GM19099 (cell line): ENCODE measurements around the gene VPS52.

Source experiments
- POLR2A ChIP-seq: IDR thresholded peaks from 3 replicates; pipeline ENCODE4 v1.6.1; 2011; ENCODE audit warnings: low read depth; ENCODE audit not compliant: insufficient read length; ENCODE audit errors: extremely low read depth

Gene VPS52

DNA sequence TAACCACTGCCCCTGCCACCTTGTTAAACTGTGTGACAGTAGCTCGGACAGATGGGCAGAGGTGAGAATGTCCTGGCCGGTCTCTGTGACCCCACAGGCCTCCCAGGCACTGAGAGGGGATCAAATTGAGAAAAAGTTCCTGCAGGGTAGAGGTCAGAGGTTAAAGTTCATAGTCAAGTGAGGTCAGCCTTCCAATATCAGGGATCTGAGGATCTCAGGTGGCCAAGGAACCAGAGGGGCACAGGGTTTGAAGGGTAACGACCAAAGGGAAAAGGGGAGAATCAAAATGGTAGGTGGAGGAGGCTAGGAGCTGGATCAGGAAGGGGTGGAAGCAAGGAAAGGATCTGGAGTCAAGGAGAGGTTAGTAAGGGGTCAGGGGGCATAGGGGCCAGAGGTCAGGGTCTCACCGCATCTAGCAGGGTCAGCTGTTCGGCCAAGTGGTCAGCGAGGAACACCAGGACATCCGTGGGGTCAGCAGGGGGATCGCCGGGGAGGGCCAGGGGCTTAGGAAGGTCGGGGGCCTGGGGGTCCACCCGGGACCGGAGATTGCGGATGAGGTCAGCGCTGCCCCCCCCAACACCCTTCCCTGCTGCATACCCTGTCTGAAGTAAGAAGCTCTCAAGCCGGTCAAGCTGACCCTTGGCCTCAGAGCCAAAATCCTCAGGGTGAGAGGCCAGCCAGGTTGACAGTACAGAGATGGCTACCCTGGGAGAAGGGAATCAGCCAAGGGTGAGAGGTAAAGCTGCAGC lies 24.1 kb upstream of the VPS52 start:
- TF ChIP-seq POLR2A = no peak

DNA sequence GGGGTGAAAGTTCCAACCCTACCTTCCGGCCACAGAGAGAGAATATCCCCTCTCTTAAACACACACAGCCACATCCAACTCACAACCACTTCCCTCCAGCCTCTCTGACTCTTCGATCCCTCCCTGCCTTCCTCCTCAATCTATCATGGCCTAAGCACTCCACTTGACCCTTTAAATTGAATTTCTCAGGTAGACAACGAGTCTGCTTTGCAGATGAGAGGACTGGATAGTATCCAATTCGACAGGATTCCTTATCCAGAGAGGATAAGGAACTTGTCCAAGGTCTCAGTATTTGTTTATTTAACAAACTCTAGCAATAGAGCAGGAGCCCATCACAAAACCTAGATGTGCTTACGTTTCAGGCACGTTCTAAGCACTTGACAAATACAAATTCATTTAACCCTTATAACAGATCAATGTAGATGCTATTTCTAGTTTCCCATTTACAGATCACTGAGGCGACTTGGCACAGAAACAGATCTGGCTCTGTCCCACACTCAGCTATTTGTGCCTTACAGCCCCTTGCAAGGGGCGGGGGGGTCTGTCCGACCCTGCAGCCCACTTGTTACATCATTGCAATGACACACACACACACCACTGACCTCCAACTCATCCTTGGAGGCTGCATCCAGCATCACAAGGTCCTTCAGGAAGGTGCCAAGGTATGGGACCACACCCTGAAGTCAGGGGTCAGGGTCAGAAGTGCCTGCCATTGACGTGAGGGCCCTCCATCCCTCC lies 22.6 kb upstream of the VPS52 start:
- TF ChIP-seq POLR2A = no peak

DNA sequence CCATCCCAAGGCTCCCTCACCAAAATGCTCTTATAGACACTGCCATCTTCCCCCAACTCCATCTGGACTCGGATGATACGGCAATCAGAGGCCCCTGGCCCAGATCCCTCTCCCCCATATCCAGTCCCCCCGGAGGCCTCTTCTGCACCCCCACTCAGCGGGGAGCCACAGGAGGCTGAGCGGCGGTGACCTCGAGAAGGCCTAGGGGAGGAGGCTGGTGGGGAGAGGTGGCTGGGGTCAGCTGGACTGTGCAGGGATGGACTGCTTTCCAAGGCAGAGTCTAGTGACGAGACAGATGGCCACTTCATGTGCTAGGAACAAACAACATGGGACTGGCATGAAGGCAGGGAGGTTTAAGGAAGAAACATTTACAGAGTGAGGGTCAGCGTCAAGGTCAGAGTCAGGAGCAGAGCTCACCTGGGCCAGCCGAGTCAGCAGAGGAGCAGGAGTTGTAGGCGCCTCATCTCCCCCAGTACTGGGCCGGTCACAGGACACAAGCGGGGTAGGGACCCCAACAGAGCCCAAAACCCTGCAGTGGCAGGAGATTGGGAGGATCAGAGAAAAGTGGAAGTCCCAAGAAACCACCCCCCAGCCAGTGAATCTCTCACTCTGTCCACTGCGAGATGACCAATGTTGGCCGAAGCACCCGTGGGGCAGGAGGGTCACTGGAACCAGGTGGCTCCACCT lies 21.5 kb upstream of the VPS52 start:
- no peak for TF ChIP-seq POLR2A

DNA sequence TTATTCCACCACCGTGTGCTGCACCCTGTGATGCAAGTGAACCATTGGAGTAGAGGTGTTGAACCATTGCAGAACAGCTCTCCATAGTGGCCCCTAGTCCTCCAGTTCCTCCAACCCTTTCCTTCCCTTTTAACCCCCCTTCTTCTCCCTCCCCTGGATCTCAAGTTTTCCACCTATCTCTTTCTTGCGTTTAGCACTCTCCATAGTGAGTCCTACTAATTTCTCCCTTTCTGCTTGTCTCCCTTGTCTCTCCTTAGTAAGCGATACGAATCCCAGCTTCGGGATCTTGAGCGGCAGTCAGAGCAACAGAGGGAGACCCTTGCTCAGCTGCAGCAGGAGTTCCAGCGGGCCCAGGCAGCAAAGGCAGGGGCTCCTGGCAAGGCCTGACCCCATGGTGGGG lies 18.8 kb upstream of the VPS52 start:
- TF ChIP-seq POLR2A = no peak

DNA sequence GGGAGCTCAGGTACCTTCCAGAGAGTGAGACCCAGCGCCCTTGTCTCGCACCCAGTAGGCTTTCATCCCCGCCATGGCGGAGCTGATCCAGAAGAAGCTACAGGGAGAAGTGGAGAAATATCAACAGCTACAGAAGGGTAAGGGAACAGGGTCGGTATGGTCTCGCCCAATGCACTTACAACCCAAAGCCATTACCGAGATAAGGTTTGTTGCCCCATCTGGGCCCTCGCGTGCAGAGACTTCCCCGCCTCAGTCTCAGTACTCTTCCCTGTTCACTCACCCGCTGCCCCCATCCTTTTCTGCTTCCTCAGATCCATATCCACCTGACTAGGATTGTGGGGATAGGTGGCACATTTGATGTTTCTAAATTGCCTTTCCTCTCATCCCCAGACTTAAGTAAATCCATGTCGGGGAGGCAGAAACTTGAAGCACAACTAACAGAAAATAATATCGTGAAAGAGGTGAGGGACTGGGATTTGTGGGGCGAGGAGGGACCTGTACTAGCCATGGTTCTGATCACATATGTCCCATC lies 18.2 kb upstream of the VPS52 start:
- no peak for TF ChIP-seq POLR2A

DNA sequence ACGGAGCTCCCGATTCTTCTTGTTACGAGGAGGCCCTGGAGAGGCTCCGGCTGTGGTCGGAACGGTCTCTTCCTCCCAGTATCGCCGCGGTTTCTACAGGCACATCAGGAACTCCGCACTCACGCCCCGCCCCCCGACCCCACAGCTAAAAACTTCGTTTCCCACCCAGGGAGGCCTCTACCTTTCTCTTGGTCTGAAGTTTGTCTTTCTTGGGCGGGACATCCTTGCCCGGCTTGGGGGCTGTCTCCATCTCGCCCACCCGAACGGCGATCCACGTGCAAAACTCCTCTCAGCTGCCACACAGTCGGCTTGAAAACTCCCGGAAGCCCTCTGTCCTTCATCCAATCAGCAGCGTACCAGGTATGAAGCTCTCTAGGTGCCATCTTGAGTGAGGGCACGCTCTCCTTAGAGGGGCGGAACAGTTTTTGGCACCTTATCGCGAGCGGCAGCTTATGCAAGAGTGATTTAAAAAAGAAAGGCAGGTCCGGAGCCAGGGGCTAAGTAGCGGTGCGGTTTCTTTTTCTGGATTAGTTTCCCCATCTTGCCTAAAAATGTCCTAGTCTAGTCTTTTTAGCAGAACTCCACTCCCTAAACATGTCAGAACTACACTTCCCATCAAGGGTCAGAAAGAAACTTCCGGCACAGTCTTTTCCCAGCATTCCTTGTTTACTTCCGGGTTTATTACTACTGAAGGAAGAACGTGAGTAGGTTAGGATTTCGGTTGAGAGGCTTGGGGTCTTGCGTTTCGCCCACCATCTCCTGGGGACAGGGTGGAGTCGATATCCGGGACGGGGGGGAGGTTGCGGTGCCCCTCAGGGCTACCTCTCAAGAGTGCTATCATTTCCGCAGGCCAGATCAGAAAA lies 17.5 kb upstream of the VPS52 start, which contains the start of the genes PFDN6 and WDR46:
Gene PFDN6, plus strand, starts transcription at position 681 of the 863 bp plus-strand sequence. CDS start 256 bp downstream, outside the sequence.
Gene WDR46, minus strand, starts transcription at position 319 of the 863 bp plus-strand sequence. Its CDS starts 69 bp downstream, at position 250.
- TF ChIP-seq POLR2A = peak; percentile 47

DNA sequence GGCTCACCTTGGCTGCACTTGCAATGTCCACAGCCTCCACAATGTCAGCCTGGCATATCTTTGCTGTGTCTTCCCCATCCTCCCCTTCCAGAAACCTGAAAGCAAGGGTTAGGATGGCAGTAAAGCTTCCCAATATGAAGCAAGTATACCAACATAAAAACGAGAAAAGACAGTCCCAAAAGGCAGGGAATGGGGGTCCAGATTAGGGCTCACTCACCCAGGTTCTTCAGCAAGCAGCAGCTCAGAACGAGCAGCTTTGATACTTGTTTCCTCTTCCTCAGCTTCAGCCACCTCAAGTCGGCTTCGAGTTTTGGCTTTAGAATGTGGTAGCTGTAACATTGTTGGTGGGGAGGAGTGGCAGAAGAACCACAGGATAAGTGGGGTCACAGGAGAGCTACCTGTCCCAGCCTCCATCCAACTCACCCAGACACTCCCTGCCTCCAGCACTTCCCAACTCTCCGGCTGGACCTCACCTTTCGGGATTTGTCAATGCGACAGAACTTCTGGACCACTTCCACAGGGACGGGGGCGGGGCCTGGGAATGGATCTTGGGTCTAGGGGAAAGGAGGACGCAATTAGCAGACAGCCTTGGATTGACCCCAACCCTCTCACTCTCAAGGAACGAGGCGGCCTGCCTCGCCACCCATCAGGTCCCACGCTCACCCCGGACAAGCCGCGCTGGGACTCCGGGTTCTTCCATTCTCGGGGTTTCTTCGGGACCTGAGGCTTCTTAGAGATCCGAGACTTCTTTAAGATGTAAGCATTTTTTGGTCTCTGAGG lies 16.7 kb upstream of the VPS52 start:
- TF ChIP-seq POLR2A = no peak

- TF ChIP-seq POLR2A = no peak
Observed at GRCh38 chr6:33286946-33287914, 15.6 kb upstream of the VPS52 start.

DNA sequence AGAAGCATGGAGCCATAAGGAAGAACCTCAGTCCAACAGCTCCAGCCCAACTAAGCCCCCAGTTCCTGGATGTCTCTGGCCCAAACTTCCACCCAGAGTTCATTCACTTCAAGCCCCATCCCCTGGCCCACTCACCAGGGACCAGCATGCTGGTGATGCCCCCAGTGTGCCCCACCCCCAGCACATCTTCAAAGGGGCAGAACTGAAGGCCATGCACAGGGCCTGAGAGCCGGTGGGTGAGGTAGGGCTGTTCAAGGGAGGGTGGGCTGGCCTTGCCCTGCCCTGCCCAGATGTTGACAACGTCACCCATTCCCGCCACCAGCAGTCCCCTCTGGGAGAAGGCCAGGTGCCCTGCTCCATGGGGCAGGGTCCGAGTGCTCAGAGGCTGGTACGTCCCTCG lies 8.9 kb upstream of the VPS52 start:
- TF ChIP-seq POLR2A = no peak

DNA sequence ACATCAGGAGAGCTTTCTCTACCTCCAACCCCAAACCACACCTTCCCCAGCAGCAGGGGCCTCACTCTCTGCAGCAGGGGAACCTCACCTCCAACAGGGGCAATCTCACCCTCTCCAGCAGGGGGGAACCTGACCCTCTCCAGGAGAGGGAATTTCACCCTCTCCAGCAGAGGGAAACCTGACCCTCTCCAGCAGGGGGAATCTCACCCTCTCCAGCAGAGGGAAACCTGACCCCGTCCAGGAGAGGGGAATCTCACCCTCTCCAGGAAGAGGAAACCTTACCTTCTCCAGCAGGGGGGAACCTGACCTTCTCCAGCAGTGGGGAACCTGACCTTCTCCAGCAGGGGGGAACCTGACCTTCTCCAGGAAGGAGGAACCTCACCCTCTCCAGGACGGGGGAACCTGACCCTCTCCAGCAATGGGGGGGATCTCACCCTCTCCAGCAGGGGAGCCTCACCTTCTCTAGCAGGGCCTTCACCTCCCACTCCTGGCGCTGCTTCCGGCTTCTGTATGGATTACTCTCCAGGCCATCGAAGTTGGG lies 8.4 kb upstream of the VPS52 start:
- TF ChIP-seq POLR2A = no peak

- no peak for TF ChIP-seq POLR2A
Observed at GRCh38 chr6:33279257-33279695, 7.6 kb upstream of the VPS52 start.

DNA sequence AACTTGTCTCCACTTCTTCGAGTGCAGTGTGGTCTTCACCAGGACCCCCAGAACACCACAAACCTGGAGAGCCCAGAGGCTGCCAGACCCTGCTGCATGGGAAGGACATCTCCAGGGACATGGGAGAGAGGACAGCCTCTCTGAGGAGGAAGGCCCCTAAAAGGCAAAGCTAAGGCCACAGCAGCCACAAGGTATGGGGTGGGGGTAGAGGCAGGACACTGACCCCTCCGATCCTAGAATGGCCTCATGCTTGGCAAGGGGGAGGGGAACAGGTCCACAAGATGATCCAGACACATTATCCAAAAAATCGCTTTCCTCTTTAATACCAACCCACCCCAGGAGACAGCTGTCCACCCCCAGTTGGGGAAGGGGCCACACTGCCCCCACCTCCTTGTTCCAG lies 7.1 kb upstream of the VPS52 start:
- no peak for TF ChIP-seq POLR2A
